GM06990 (cell line): ENCODE results near the gene NOB1.

Experiments
- DNase-seq: peaks from one replicate; pipeline ENCODE4 v3.0.0-alpha.2; 2011; ENCODE audit not compliant: insufficient read length; ENCODE audit errors: extremely low read depth
- H3K27me3 ChIP-seq: replicated peaks from 2 replicates; pipeline ENCODE4 v1.6.0; 2011; ENCODE audit warnings: low read length; ENCODE audit not compliant: control insufficient read depth, insufficient read depth
- H3K36me3 ChIP-seq: 2 replicates; pipeline ENCODE4 v1.5.1; 2011; ENCODE audit warnings: low read length; ENCODE audit not compliant: control insufficient read depth, insufficient read depth
- H3K4me3 ChIP-seq: replicated peaks from 2 replicates; pipeline ENCODE4 v1.5.1; 2011; ENCODE audit warnings: low read depth, mild to moderate bottlenecking, control low read depth, low read length
- CTCF ChIP-seq: IDR thresholded peaks from 2 replicates; pipeline ENCODE4 v1.5.1; 2011; ENCODE audit warnings: low read length, control low read depth, mild to moderate bottlenecking, inconsistent platforms; ENCODE audit not compliant: insufficient read depth, poor library complexity, severe bottlenecking

Gene NOB1

DNA sequence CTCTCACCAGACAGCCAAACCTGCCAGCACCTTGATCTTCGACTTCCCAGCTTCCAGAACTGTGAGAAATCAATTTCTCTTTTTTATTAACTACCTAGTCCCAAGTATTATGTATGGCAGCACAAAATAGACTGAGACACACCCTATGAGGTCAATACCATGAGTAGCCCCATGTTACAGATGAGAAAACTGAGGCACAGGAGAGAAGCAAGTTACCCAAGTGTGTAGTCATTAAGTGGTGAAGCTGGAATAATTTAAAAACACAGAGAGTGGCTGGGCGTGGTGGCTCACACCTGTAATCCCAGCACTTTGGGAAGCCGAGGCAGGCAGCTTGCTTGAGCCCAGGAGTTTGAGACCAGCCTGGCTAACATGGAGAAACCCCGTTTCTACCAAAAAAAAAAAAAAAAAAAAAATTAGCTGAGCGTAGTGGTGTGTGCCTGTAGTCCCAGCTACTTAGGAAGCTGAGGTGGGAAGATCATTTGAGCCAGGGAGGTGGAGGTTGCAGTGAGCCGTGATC lies 33.2 kb downstream of the NOB1 start:
- no peak for TF ChIP-seq CTCF
- no peak for DNase-seq
- Histone ChIP-seq H3K36me3 (no peaks in the 10 kb centered on the region; the same call in none of the 2 replicates), H3K4me3 (no peak overlapping the region), H3K27me3 (no peaks in the 10 kb centered on the region)

- no peak for DNase-seq
- TF ChIP-seq CTCF = no peak
- H3K27me3 ChIP-seq = no peaks in the 10 kb centered on the region
- H3K36me3 ChIP-seq = no peaks in the 10 kb centered on the region; the same call in none of the 2 replicates
- no peak overlapping the region for H3K4me3 ChIP-seq
Measured at GRCh38 chr16:69720822-69721430, 33.8 kb downstream of the NOB1 start.

GRCh38 chr16:69718111-69718764 lies 36.5 kb downstream of the NOB1 start:
- Histone ChIP-seq H3K36me3 (peaks cover 3% of the 10 kb centered on the region), H3K27me3 (no peaks in the 10 kb centered on the region), H3K4me3 (no peak overlapping the region)
- no peak for DNase-seq
- TF ChIP-seq CTCF = no peak

DNA sequence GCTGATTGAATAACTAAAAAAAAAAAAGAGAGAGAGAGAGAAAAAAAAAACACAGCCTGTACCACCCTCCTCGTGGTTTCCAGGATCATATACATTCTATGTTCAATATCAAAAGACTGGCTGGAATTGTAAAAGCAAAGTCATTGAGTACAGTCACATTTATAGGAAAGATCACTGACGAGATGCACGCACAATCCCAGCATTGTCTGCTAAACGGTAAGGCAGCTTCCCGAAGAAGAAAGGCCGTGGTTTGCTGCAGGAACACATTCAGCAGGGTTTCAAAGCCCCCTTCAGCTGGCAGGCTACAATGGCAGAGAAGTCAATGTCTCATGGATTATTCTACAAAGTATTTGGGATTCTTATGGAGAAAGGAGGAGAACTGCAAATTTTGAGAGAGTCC lies 37.7 kb downstream of the NOB1 start:
- no peak for DNase-seq
- Histone ChIP-seq H3K27me3 (no peaks in the 10 kb centered on the region), H3K4me3 (no peak overlapping the region), H3K36me3 (peaks cover 8% of the 10 kb centered on the region)
- TF ChIP-seq CTCF = no peak

- Histone ChIP-seq H3K4me3 (no peak overlapping the region), H3K36me3 (peaks cover 8% of the 10 kb centered on the region), H3K27me3 (no peaks in the 10 kb centered on the region)
- TF ChIP-seq CTCF = no peak
- DNase-seq = no peak
Measured at GRCh38 chr16:69712914-69713581, 41.7 kb downstream of the NOB1 start.
